Suppressor macrophage treated with lipopolysaccharide for 1 hour (primary cell): ENCODE results near the gene TMEM179.

Experiments used
- DNase-seq, 3 donors: peaks; one replicate each; pipeline ENCODE4 v3.0.0-alpha.2; 2020 to 2022

The TMEM179 gene

DNA sequence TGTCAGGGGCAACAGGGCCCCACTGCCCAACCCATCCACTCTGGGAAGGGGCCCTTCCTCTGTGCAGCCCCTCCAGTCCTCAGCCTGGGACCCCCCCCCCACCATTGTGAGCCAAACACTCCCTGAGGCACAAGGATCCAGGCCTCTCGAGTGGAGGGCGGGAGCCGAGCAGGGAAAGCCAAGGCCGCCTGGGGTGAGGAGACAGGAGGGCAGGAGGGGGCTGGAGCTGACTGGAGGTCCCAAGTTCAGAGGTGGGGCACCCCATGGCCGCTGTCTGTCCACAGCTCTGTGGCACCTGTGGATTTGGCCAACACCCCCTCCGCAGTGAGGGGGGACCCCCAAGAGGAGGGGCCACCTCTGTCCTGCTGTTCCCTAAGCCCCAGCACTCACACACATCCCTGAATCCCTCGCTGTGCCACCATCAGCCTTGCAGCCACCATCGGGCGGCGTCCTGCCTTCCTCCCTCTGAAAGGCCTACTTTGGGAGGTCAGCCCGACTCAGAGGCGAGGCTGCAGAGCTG, 50.4 kb downstream of the TMEM179 start:
- no peak for DNase-seq

GRCh38 chr14:104553166-104554087, 51.1 kb downstream of the TMEM179 start:
- no peak for DNase-seq

DNA sequence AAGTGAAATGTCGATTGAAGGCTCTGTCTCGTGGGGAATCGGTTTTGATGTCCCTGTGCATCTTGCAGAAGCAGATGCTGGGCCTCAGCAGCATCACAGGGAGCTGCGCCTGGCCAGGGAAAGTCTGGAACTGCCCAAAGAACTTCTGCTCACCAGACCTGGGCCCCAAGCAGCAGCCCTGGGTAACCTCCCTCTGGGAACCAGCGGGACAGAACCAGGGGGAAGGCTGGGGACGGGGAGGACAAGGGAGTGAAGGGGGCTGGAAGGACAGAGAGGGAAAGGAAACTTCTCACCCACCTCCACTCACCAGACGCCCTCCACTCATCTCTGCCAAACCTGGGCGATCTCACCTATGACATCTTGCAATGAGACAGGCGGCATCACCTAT, 51.8 kb downstream of the TMEM179 start:
- DNase-seq = no peak

GRCh38 chr14:104551851-104552737, 52.5 kb downstream of the TMEM179 start:
- DNase-seq = no peak

DNA sequence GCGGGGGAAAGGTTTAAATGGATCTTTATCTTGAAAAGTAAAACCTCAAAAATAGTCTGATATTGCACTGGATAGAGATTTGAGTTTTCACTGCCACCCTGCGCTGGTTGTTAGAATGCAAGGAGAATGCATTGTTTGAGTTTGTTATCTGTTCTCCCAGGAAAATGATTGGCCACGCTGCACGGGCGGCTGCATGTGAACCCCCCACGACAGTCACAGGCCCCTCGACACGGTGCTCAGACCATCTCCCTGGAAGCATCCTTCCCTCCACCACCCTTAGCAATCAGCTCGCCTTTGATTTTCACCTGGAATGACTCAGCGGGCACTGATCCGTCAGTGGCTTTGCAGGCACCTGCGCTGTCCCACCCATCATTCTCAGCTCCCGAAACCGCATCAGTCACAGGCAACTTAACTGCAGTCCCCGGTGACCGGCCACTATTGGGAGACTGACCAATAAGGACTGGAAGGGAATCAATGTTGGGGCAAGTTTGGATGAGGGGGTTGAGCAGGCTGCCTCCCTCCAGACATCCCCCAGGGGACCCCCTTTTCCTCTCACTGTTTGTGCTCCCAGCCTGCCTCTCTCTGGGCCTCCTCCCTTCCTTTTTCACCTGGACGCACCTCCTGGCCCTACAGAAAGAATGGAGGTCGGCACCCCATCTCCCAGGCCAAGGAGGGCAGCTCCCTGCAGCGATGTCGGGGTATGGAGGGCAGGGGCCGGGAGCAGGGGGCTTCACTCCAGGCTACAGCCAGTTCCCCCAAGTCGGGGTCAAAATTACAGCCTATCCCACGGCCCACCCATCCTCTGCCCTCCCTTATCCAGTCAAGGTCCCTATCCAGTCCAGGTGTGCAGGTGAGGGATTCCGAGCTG, 53.5 kb downstream of the TMEM179 start:
- no peak for DNase-seq

DNA sequence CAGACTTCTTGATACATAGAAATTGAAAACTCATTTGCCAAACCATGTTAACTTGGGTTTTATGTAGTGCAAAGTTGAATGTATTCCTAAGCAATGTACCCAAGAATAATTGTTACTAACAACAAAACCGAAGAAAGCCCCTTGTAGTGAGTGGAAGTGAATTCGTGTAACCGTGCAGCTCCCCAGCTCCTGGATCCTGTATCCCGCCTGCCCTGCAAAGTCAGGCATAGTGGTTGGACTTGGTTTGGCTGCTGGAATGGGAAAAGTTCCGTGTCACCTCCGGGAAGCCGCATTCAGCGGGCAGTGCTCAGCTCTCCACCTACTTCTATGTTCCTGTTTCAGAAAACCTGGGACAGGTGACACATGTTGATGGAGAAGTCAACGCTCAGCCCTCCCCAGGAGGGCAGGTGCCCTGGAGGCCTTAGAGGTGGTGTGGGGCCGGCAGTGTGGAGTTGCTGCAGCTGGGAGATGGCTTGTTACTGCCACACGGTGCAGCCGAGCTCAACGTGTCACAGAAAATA, 54.2 kb downstream of the TMEM179 start:
- no peak for DNase-seq

- no peak for DNase-seq
Observed at GRCh38 chr14:104549536-104550339, 54.8 kb downstream of the TMEM179 start.

GRCh38 chr14:104548802-104549535, 55.6 kb downstream of the TMEM179 start:
- no peak for DNase-seq

DNA sequence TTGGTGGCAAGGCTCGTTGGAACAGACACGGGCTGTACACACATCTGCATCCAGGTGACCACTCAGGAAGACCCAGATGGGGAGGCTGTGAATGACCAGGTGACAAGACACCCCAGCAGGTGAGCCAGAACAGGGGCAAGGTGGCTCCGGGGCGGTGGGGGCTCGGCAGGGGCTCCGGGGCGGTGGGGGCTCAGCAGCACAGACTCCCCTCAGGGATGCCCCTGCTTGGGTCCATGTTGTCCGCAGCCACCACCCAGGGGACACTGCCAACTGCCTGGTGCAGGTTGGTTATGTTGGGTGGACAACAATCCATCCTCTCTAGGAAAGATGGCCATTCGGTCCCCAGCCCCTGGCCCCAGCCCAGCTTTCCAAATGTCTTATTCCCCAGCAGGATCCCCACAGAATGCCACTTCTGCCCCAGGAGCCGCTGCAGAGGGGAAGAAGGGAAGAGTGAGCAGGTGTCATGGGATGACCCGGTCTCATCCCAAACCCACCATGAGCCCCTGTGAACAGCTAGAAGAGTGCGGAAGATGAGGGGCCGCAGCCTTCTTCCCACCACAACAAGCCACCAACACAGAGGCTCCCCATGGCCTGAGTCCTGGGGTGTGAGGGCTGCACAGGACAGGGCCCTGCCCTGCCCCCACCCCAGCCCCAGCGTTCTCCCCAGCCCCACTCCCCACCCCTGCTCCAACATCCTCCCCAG, 56.4 kb downstream of the TMEM179 start:
- DNase-seq = no peak

- no peak for DNase-seq
Observed at GRCh38 chr14:104547310-104547997, 57.1 kb downstream of the TMEM179 start.

DNA sequence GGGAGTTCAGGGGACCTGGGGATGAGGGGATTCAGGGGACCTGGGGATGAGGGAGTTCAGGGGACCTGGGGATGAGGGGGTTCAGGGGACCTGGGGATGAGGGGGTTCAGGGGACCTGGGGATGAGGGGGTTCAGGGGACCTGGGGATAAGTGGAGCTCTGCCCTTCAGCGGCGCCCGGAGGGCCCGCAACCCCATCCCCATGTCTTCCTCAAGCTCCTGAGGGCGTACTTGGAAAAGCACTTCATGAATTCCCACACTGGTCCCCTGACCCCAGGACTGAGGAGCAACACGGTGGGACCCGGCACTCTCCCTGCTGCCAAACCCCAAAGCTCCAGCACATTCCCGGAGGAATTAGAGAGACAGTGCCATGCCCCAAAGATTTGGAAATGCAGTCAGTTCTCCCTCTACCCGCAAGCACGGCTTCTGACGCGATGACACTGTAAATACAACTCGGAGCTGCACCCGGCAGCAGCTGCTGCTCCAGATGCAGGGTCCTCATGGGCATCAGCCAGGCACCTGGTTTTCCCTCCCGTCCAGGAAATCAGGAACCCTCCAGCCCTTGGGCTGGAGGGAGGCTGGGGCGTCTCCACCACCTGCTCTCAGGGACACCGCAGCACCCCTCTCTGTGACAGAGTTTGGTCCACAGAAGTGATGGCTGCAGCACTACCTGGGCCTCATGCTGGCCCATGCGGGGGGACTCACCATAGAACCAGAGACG, 57.8 kb downstream of the TMEM179 start:
- DNase-seq = no peak

DNA sequence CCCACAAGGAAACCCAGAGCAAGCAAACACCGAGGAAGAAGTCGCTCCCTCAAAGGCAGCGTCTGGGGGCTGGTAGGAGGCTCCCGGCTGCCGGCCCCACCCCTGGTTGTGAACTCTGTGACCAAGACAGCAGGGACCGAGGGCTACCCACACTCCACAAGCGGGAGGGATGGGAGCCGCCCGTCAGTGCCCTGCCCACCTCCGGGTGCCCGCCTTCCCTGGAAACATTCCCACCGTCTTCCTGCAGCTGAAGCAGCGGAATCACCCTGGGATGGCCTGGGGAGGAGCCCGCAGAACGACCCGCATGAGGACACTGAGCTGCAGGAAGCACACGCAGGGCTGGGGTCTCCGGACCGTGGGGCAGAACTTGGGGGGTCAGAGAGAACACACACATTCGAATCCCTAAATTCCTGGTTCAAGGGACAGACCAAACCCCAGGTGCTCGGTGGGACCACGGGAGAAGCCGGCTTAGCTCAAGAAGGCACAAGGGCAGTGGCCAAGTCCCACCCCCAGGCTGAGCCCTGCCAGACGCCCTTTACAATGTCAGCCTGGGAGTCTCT, 58.5 kb downstream of the TMEM179 start:
- no peak for DNase-seq

DNA sequence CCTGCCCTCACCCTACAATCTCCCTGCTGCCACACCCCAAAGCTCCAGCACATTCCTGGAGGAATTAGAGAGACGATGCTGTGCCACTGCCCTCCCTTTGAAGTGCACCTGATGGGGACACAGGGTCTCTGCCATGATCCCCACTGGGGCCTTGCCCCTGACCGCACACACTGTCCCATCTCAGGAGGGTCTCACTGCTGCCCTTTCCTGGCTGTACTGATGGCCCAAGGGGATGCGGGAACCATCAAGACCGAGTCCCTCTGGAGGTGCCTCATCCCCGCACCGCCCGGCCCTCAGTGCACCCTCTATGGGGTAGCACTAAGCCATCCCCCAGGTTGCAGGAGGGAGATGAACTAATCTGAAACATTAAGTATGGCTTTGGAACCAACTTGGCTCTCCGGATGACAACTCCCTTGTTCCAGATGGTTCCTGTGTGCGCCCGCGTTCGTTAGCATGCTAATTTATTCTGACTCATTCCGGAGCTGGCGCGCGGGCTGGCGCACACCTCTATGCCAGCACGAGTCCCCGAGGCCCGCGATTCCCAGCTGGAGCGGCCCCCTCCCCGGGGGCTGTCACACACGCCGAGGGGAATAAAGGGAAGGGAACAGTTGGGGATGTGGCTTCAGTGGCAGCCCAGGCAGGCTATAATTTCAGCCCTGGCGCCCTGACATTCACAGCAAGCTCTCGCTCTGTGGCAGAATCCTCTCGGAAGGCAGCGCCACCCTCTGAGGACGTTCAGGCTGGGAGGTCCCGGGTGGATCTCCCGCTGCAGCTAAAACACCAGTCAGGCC, 59.2 kb downstream of the TMEM179 start:
- DNase-seq = no peak

DNA sequence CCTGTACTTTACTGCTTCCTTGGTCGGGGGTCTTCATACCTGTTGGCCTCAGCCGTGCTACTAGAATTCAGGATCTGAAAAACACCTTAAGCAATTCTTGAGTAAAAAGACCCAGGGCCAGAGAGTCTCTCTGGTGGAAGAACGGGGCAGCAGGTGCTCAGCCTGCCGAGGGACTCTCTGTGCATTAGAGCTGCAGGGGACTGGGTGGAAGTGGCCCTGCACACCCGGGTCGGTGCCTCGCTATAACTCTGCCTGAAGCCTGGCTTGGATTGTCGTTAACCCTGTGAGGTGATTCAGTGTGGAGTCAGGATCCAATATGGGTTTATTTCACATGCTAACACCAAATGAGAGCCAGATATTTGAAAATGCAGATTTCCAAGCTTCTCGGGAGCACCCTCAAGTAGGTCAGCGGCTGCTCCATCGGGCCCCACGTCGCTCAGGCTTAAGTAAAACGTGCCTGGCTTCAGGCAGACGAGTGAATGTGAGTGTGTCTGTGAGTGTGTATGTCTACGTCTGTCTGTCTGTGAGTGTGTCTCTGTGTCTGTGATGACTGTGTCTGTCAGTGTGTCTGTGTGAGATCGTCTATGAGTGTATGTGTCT, 60.1 kb downstream of the TMEM179 start:
- DNase-seq = no peak

DNA sequence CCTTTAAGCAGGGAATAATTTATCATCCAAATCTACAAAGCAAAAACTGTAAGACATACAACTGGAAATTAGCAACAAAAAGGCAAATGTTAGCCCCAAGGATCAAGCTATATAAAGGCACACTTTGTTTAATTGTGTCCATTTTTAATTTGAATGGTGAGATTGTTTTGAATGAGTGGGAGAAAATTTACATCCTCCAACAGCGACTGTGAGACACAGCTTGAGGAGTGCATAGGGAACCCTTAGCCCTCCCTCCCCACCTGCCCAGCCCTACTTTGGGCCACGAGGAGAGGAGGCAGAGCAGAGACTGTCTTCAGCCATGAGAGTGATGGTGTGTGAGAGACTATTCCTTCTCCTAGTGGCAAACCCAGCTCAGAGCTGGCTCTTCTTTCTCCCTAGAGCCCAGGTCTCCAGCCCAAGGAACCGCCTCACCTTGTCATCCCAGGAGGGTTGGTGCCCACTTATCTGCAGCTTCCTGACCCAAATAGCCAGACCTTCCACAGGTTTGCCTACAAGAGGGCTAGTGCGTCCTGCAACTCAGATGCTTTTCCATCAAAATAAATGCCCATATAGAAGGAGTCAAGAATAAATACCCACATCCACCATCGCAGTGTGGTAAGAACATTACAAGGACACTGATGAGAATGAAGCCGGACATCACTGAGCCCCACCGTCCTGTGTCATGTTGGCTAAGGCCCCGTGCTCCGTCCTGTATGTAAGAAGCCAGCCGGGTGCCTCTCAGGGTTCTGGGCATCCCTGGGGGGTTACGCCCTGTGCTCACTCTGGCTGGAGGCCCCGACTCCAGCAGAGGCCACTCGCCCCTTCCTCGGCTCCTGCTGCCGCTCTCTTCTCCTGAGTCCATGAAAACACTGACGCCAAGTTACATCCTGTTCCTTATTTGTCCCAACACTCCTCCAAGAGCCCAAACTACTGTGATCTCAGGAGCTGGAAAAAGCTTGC, 61.4 kb downstream of the TMEM179 start:
- no peak for DNase-seq
